ENCODE results near the gene SLC66A3.

Gene SLC66A3

DNA sequence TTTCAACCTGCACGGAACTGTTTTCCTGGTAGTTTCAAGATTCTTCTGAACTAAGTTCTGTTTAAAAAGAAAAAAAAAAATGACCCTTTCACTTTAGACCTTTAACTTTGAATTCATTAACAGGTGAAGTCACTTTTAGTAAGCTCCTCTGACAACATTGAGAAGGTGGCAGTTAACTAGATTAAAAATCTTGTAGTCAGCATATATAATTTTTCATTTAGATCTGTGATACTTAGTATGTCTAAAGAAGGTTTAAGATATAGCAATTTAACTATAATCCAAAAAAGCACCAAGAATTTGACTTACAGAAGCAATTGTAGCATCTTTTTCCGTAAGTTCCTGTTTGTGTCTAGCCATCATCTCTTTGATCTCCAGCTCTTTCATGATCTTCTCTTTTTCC, 45.4 kb downstream of the SLC66A3 start:
- peaks cover 68% of the 10 kb centered on the region for H3K36me3 ChIP-seq (ENCODE audit: insufficient read depth, low read length)
- TF ChIP-seq, protein P1, sequence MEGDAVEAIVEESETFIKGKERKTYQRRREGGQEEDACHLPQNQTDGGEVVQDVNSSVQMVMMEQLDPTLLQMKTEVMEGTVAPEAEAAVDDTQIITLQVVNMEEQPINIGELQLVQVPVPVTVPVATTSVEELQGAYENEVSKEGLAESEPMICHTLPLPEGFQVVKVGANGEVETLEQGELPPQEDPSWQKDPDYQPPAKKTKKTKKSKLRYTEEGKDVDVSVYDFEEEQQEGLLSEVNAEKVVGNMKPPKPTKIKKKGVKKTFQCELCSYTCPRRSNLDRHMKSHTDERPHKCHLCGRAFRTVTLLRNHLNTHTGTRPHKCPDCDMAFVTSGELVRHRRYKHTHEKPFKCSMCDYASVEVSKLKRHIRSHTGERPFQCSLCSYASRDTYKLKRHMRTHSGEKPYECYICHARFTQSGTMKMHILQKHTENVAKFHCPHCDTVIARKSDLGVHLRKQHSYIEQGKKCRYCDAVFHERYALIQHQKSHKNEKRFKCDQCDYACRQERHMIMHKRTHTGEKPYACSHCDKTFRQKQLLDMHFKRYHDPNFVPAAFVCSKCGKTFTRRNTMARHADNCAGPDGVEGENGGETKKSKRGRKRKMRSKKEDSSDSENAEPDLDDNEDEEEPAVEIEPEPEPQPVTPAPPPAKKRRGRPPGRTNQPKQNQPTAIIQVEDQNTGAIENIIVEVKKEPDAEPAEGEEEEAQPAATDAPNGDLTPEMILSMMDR (conservative IDR thresholded peaks at IDR 0.05; ENCODE audit: low read length): no peak
- no peak for TF ChIP-seq EZH2phosphoT487 (IDR thresholded peaks at IDR 0.05; ENCODE audit: borderline replicate concordance)
- H3F3A ChIP-seq (ENCODE audit: low read depth): no peaks in the 10 kb centered on the region
- H3K79me2 ChIP-seq (ENCODE audit: insufficient read depth, low read length): no peaks in the 10 kb centered on the region
- peaks cover 9% of the 10 kb centered on the region for H3K4me1 ChIP-seq (ENCODE audit: insufficient read depth, low read length, poor library complexity, severe bottlenecking)
- no peak overlapping the region for H3K4me3 ChIP-seq (ENCODE audit: low read length, poor library complexity, severe bottlenecking)
- H3K27me3 ChIP-seq (ENCODE audit: insufficient read depth, low read length, poor library complexity, severe bottlenecking): no peaks in the 10 kb centered on the region
- H2AFZ ChIP-seq (ENCODE audit: low read length): no peak overlapping the region
- no peaks in the 10 kb centered on the region for H3K9me2 ChIP-seq (replicated peaks; ENCODE audit: low read depth, low read length)
- no peak overlapping the region for H3K4me2 ChIP-seq (ENCODE audit: low read depth, low read length, poor library complexity, severe bottlenecking)
- H3K9me3 ChIP-seq (ENCODE audit: insufficient read depth, low read depth, low read length): no peaks in the 10 kb centered on the region
- no peaks in the 10 kb centered on the region for H4K20me1 ChIP-seq (ENCODE audit: insufficient read depth, low read length, poor library complexity, severe bottlenecking)
- no peak overlapping the region for H3K9ac ChIP-seq (ENCODE audit: low read depth, low read length, poor library complexity, severe bottlenecking)

DNA sequence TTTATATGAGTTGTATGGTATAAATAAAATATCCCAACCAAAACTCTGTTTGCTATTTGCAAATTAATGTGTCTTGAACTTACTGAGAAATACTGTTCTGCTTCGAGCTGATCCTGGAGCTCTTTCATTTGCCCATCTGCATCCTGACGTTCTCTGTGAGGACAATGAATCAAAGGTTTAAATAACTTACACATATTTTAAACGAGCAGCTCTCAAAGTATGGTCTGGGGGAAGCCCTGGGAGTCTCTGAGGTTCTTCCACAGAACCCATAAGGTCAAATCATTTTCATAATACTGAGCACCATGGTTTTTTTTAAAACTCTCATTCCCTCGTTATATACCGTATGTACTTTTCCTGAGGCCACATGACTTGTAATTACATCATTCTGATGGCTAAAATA, 46.7 kb downstream of the SLC66A3 start:
- H3K36me3 ChIP-seq (ENCODE audit: insufficient read depth, low read length): peaks cover 67% of the 10 kb centered on the region

DNA sequence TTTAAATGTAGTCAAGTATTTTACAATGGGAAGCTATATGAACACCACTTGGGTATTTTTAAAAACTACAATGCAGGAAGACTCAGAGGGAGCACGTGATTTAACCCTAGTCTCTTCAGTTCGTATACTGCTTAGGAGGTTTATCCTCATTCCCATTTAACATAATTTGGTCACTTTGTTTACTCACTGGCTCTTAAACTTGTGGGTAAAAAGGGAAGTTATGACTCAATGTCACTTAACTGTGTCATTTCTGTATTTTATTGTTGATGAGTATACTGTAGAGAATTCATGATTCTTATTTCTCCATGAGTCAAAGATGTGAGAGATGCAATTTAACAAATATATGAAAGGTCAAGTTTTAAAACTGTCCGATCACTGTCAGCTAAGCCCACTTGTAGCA, 48.2 kb downstream of the SLC66A3 start:
- no peaks in the 10 kb centered on the region for H3K27me3 ChIP-seq (ENCODE audit: insufficient read depth, low read length, poor library complexity, severe bottlenecking)
- TF ChIP-seq EZH2phosphoT487 (IDR thresholded peaks at IDR 0.05; ENCODE audit: borderline replicate concordance): no peak
- TF ChIP-seq, protein P1 (conservative IDR thresholded peaks at IDR 0.05; ENCODE audit: low read length): no peak
- no peak overlapping the region for H3K4me3 ChIP-seq (ENCODE audit: low read length, poor library complexity, severe bottlenecking)
- peaks cover 9% of the 10 kb centered on the region for H3K4me1 ChIP-seq (ENCODE audit: insufficient read depth, low read length, poor library complexity, severe bottlenecking)
- peaks cover 61% of the 10 kb centered on the region for H3K36me3 ChIP-seq (ENCODE audit: insufficient read depth, low read length)
- no peak overlapping the region for H3K4me2 ChIP-seq (ENCODE audit: low read depth, low read length, poor library complexity, severe bottlenecking)
- H3K9me2 ChIP-seq (replicated peaks; ENCODE audit: low read depth, low read length): no peaks in the 10 kb centered on the region
- no peaks in the 10 kb centered on the region for H3F3A ChIP-seq (ENCODE audit: low read depth)
- no peaks in the 10 kb centered on the region for H4K20me1 ChIP-seq (ENCODE audit: insufficient read depth, low read length, poor library complexity, severe bottlenecking)
- no peaks in the 10 kb centered on the region for H3K79me2 ChIP-seq (ENCODE audit: insufficient read depth, low read length)
- H2AFZ ChIP-seq (ENCODE audit: low read length): no peak overlapping the region
- no peak overlapping the region for H3K9ac ChIP-seq (ENCODE audit: low read depth, low read length, poor library complexity, severe bottlenecking)
- H3K9me3 ChIP-seq (ENCODE audit: insufficient read depth, low read depth, low read length): no peaks in the 10 kb centered on the region

More for the DNA sequence above, 46.7 kb downstream of the SLC66A3 start:
- H3K4me2 ChIP-seq (ENCODE audit: low read depth, low read length, poor library complexity, severe bottlenecking): no peak overlapping the region
- H2AFZ ChIP-seq (ENCODE audit: low read length): no peak overlapping the region
- peaks cover 9% of the 10 kb centered on the region for H3K4me1 ChIP-seq (ENCODE audit: insufficient read depth, low read length, poor library complexity, severe bottlenecking)
- no peaks in the 10 kb centered on the region for H3K9me3 ChIP-seq (ENCODE audit: insufficient read depth, low read depth, low read length)
- no peaks in the 10 kb centered on the region for H4K20me1 ChIP-seq (ENCODE audit: insufficient read depth, low read length, poor library complexity, severe bottlenecking)
- no peak overlapping the region for H3K9ac ChIP-seq (ENCODE audit: low read depth, low read length, poor library complexity, severe bottlenecking)
- no peaks in the 10 kb centered on the region for H3K9me2 ChIP-seq (replicated peaks; ENCODE audit: low read depth, low read length)
- H3K79me2 ChIP-seq (ENCODE audit: insufficient read depth, low read length): no peaks in the 10 kb centered on the region
- no peak overlapping the region for H3K4me3 ChIP-seq (ENCODE audit: low read length, poor library complexity, severe bottlenecking)
- no peaks in the 10 kb centered on the region for H3F3A ChIP-seq (ENCODE audit: low read depth)
- TF ChIP-seq EZH2phosphoT487 (IDR thresholded peaks at IDR 0.05; ENCODE audit: borderline replicate concordance): no peak
- TF ChIP-seq, protein P1 (conservative IDR thresholded peaks at IDR 0.05; ENCODE audit: low read length): no peak
- H3K27me3 ChIP-seq (ENCODE audit: insufficient read depth, low read length, poor library complexity, severe bottlenecking): no peaks in the 10 kb centered on the region
